Keratinocyte (primary cell): Measurements from ENCODE around the gene MIER2. TPM values are rescaled to one million over a fixed set of nuclear protein-coding genes. Genes with fewer than 3 reads are reported as not detected.

ENCODE experiments used
- DNase-seq: peaks from one replicate; pipeline ENCODE4 v3.0.0-alpha.2; 2011; ENCODE audit warnings: low read depth, missing footprints, low spot score
- FAIRE-seq: peaks from 2 replicates; lab custom pipeline; 2011; peaks lifted over from hg19 to GRCh38; lab: Jason Lieb, UNC
- H2AFZ ChIP-seq: 2 replicates; pipeline ENCODE4 v1.6.0; 2012; ENCODE audit warnings: low read length, control low read depth, inconsistent platforms; ENCODE audit not compliant: control insufficient read depth
- H3K27ac ChIP-seq: 2 replicates; pipeline ENCODE4 v1.5.1; 2011; ENCODE audit warnings: low read length; ENCODE audit not compliant: control insufficient read depth, insufficient read depth
- H3K27me3 ChIP-seq: 3 replicates; pipeline ENCODE4 v1.6.0; 2011; ENCODE audit warnings: low read length; ENCODE audit not compliant: control insufficient read depth, insufficient read depth; ENCODE audit errors: extremely low read depth
- H3K36me3 ChIP-seq, 2 experiments: 2 replicates in 1 of 2; 3 replicates in 1 of 2; pipeline ENCODE4 v1.5.1; 2011; ENCODE audit warnings: low read length in 2 of 2, mild to moderate bottlenecking in 1 of 2; ENCODE audit not compliant: control insufficient read depth in 2 of 2, insufficient read depth in 2 of 2; ENCODE audit errors: extremely low read depth in 1 of 2
- H3K4me1 ChIP-seq: 3 replicates; pipeline ENCODE4 v1.5.1; 2011; ENCODE audit warnings: low read length; ENCODE audit not compliant: control insufficient read depth, insufficient read depth; ENCODE audit errors: extremely low read depth
- H3K4me2 ChIP-seq: 3 replicates; pipeline ENCODE4 v1.6.0; 2011; ENCODE audit warnings: low read depth, low read length; ENCODE audit not compliant: control insufficient read depth, insufficient read depth; ENCODE audit errors: extremely low read depth
- H3K4me3 ChIP-seq, 3 experiments: fragments of 200-600 bp in 1 of 3; sonication (generic) in 1 of 3; 2 replicates in 2 of 3; 3 replicates in 1 of 3; pipeline ENCODE4 v1.5.1; 2011 to 2016; ENCODE audit warnings: low read length in 3 of 3, mild to moderate bottlenecking in 3 of 3, control low read depth in 2 of 3, inconsistent platforms in 1 of 3, low read depth in 1 of 3, mixed read lengths in 1 of 3, mixed run types in 1 of 3, moderate library complexity in 1 of 3; ENCODE audit not compliant: control insufficient read depth in 2 of 3, insufficient read depth in 2 of 3; ENCODE audit errors: extremely low read depth in 1 of 3
- H3K79me2 ChIP-seq: 2 replicates; pipeline ENCODE4 v1.6.0; 2012; ENCODE audit warnings: low read length; ENCODE audit not compliant: control insufficient read depth, insufficient read depth
- H3K9ac ChIP-seq: 3 replicates; pipeline ENCODE4 v1.6.0; 2011; ENCODE audit warnings: low read length; ENCODE audit not compliant: control insufficient read depth, insufficient read depth; ENCODE audit errors: extremely low read depth
- H3K9me1 ChIP-seq: 3 replicates; pipeline ENCODE4 v1.6.0; 2011; ENCODE audit warnings: low read length; ENCODE audit not compliant: control insufficient read depth, insufficient read depth; ENCODE audit errors: extremely low read depth
- H3K9me3 ChIP-seq: 2 replicates; pipeline ENCODE4 v1.5.1; 2012; ENCODE audit warnings: low read depth, low read length; ENCODE audit not compliant: control insufficient read depth
- H4K20me1 ChIP-seq: 3 replicates; pipeline ENCODE4 v1.6.0; 2011; ENCODE audit warnings: low read length; ENCODE audit not compliant: control insufficient read depth, insufficient read depth; ENCODE audit errors: extremely low read depth
- EZH2 ChIP-seq: IDR thresholded peaks from one replicate; pipeline ENCODE4 v1.6.1; 2012; ENCODE audit warnings: inconsistent platforms, mild to moderate bottlenecking, low read length, moderate library complexity
- dilution Hi-C: fragments of 300-500 bp; cut with MboI; formaldehyde crosslinking; loops from one replicate; pipeline ENCODE4 v1.7.0; 2020; ENCODE audit warnings: low sequenced_read_pairs; ENCODE audit not compliant: extremely low pct_ligation_motif_present
- polyA plus RNA-seq, 5 experiments: library from polyadenylated mRNA; depleted of rRNA in 3 of 5; stranded (reverse) in 3 of 5; stranded (forward) in 1 of 5; unstranded in 1 of 5; fragments of >200 nt; gene quantifications; 1 replicate in 1 of 5; 2 replicates in 3 of 5; 3 replicates in 1 of 5; pipeline versions ENCODE4 v1.2.1 to v1.2.3, GENCODE V29; 2011 to 2012; ENCODE audit warnings: missing spikeins in 2 of 5, low read depth in 1 of 5, low replicate concordance in 1 of 5
- TF ChIP-seq, protein P1 (sequence below), 3 experiments: IDR thresholded peaks in 1 of 3; conservative IDR thresholded peaks in 1 of 3; optimal IDR thresholded peaks in 1 of 3; 2 replicates in 2 of 3; 3 replicates in 1 of 3; pipeline versions ENCODE3 to v1.5.1; 2011; ENCODE audit warnings: low read length in 3 of 3, mild to moderate bottlenecking in 3 of 3, moderate library complexity in 2 of 3, control low read depth in 1 of 3, inconsistent platforms in 1 of 3; ENCODE audit not compliant: insufficient read depth in 2 of 3; ENCODE audit errors: extremely low read depth in 1 of 3

The MIER2 gene
- polyA plus RNA-seq, 1 donor (not counting 4 experiments of a cell fraction or from before 2014, with no cell fraction given): 16.3 TPM

DNA sequence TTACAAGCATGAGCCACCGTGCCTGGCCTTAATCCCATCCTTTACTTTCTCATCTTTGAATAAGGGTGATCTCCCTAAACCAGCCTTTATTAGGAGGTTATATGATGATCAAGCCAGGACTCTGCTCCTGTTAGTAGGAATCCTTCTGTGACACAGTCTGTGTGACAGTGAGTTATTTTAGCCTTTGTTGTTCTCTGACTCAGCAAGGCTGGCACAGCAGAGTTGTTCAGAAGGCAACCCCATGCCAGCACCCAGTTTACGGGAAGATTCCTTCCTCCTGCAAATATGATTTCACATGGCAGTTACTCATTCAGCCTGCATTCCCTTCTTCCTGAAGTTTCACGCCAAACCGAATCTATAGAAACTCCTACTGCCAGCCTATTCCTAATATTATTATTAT is 10.5 kb upstream of the MIER2 start:
- DNase-seq (no peak), FAIRE-seq (no peak)
- Histone ChIP-seq H3K9me3 (no peaks in the 10 kb centered on the region), H3K4me1 (no peaks in the 10 kb centered on the region), H3K9me1 (no peaks in the 10 kb centered on the region), H3K4me2 (no peak overlapping the region), H4K20me1 (no peaks in the 10 kb centered on the region), H3K79me2 (no peaks in the 10 kb centered on the region), H2AFZ (no peak overlapping the region), H3K27ac (no peak overlapping the region), H3K9ac (no peak overlapping the region), H3K27me3 (no peaks in the 10 kb centered on the region), H3K36me3 (no peaks in the 10 kb centered on the region), H3K4me3 (no peak overlapping the region)
- dilution Hi-C loops: no loop called here
- TF ChIP-seq EZH2: no peak
- TF ChIP-seq, protein P1, sequence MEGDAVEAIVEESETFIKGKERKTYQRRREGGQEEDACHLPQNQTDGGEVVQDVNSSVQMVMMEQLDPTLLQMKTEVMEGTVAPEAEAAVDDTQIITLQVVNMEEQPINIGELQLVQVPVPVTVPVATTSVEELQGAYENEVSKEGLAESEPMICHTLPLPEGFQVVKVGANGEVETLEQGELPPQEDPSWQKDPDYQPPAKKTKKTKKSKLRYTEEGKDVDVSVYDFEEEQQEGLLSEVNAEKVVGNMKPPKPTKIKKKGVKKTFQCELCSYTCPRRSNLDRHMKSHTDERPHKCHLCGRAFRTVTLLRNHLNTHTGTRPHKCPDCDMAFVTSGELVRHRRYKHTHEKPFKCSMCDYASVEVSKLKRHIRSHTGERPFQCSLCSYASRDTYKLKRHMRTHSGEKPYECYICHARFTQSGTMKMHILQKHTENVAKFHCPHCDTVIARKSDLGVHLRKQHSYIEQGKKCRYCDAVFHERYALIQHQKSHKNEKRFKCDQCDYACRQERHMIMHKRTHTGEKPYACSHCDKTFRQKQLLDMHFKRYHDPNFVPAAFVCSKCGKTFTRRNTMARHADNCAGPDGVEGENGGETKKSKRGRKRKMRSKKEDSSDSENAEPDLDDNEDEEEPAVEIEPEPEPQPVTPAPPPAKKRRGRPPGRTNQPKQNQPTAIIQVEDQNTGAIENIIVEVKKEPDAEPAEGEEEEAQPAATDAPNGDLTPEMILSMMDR (optimal IDR thresholded peaks at IDR 0.05 in 1 of 3, IDR thresholded peaks at IDR 0.05 in 1 of 3, conservative IDR thresholded peaks at IDR 0.05 in 1 of 3; ENCODE audit: extremely low read depth in 1 of 3, insufficient read depth in 2 of 3, low read length in 3 of 3): no peak

DNA sequence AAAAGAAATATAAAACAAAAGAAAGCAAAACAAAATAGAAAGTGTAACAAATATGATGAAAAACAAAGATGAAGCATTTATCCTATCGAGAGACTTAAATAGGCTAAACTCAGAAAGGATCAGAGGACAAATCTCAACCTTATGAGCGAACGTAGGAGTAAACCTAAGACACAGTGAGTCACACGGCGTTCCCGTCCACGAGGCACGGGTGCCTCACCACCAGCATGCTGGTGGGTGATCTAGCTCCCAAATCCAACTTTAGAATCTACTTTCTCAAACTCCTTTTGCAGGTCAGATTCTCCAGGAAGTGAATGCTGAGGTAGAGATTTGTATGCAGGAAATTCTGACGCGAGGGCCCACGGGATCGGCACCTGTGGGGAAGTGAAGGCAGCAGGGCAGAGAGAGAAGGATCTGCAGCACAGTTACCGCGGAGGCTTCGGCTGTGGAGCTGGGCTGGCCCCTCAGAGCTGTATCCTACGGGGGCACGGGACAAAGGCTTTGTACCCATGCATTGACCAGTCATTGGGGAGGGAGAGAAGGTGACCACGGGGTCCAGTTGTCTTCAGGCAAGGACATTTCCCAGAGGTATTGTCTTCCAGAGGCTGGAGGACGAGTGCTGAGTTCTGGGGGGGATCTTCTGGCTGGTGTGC is 7.5 kb upstream of the MIER2 start:
- Histone ChIP-seq H3K9me1 (no peaks in the 10 kb centered on the region), H3K9ac (no peak overlapping the region), H3K79me2 (no peaks in the 10 kb centered on the region), H3K27ac (no peak overlapping the region), H4K20me1 (no peaks in the 10 kb centered on the region), H3K27me3 (no peaks in the 10 kb centered on the region), H3K36me3 (no peaks in the 10 kb centered on the region), H3K4me3 (no peak overlapping the region), H2AFZ (no peak overlapping the region), H3K4me2 (no peak overlapping the region), H3K4me1 (peaks cover 3% of the 10 kb centered on the region), H3K9me3 (no peaks in the 10 kb centered on the region)
- no peak for DNase-seq
- no peak for FAIRE-seq
- TF ChIP-seq EZH2: no peak
- dilution Hi-C loops: no loop called here
